Stimulated activated CD8-positive, alpha-beta memory T cell treated with anti-CD3 and anti-CD28 coated beads, Interleukin-15, amount 100 ng/mL, for 24 hours (primary cell): ENCODE measurements around the gene MTUS2.

Experiments used
- DNase-seq: peaks from one replicate; pipeline ENCODE4 v3.0.0-alpha.2; 2020; ENCODE audit warnings: low read depth

The MTUS2 gene

GRCh38 chr13:29452773-29453616 is 632.9 kb downstream of the MTUS2 start:
- DNase-seq = no peak

- DNase-seq = no peak
Observed at GRCh38 chr13:29453617-29454011, 633.5 kb downstream of the MTUS2 start.

- no peak for DNase-seq
Observed at GRCh38 chr13:29454931-29455481, 634.9 kb downstream of the MTUS2 start.

- no peak for DNase-seq
Observed at GRCh38 chr13:29456419-29456818, 636.3 kb downstream of the MTUS2 start.

GRCh38 chr13:29457299-29457698 is 637.2 kb downstream of the MTUS2 start:
- no peak for DNase-seq

- no peak for DNase-seq
Observed at GRCh38 chr13:29458419-29458818, 638.3 kb downstream of the MTUS2 start.

GRCh38 chr13:29459813-29460355 is 639.7 kb downstream of the MTUS2 start:
- no peak for DNase-seq

- DNase-seq = no peak
Observed at GRCh38 chr13:29464105-29464679, 644.1 kb downstream of the MTUS2 start.

- no peak for DNase-seq
Observed at GRCh38 chr13:29465741-29466293, 645.7 kb downstream of the MTUS2 start.

GRCh38 chr13:29471551-29471950 is 651.4 kb downstream of the MTUS2 start:
- DNase-seq = no peak

GRCh38 chr13:29472332-29472961 is 652.3 kb downstream of the MTUS2 start:
- no peak for DNase-seq

GRCh38 chr13:29473166-29473565 is 653.0 kb downstream of the MTUS2 start:
- no peak for DNase-seq

GRCh38 chr13:29474991-29475390 is 654.9 kb downstream of the MTUS2 start:
- no peak for DNase-seq

- DNase-seq = no peak
Observed at GRCh38 chr13:29476046-29476445, 655.9 kb downstream of the MTUS2 start.

GRCh38 chr13:29479716-29480492 is 659.8 kb downstream of the MTUS2 start:
- no peak for DNase-seq

GRCh38 chr13:29480893-29481525 is 660.9 kb downstream of the MTUS2 start:
- DNase-seq = no peak

GRCh38 chr13:29481603-29482002 is 661.5 kb downstream of the MTUS2 start:
- DNase-seq = no peak

- no peak for DNase-seq
Observed at GRCh38 chr13:29482504-29482903, 662.4 kb downstream of the MTUS2 start.

- no peak for DNase-seq
Observed at GRCh38 chr13:29483211-29483610, 663.1 kb downstream of the MTUS2 start.

GRCh38 chr13:29483623-29484022 is 663.5 kb downstream of the MTUS2 start:
- no peak for DNase-seq

- DNase-seq = no peak
Observed at GRCh38 chr13:29484236-29484635, 664.1 kb downstream of the MTUS2 start.
